Renal pelvis (tissue), 4 donors: ENCODE data around the gene SAMMSON. TPM values are rescaled to one million over a fixed set of nuclear protein-coding genes. Genes with fewer than 3 reads are reported as not detected.

Experiments used
- DNase-seq: peaks from one replicate; pipeline ENCODE4 v3.0.0-alpha.2; 2013
- polyA plus RNA-seq, 3 donors: library from polyadenylated mRNA; unstranded; fragments of 120-200 nt; gene quantifications; one replicate each; pipeline ENCODE4 v1.2.1, GENCODE V29; 2013; ENCODE audit not compliant: insufficient read length in 3 of 3

SAMMSON gene
- polyA plus RNA-seq, 3 donors = 0.19 TPM; not detected in 2

GRCh38 chr3:70086336-70086735 lies 86.8 kb downstream of the SAMMSON start:
- no peak for DNase-seq

- no peak for DNase-seq
Observed at GRCh38 chr3:70090322-70090913, 90.9 kb downstream of the SAMMSON start.

- no peak for DNase-seq
Observed at GRCh38 chr3:70094197-70094596, 94.7 kb downstream of the SAMMSON start.

- no peak for DNase-seq
Observed at GRCh38 chr3:70095260-70095659, 95.7 kb downstream of the SAMMSON start.

GRCh38 chr3:70096376-70097066 lies 97.0 kb downstream of the SAMMSON start:
- DNase-seq = no peak

- no peak for DNase-seq
Observed at GRCh38 chr3:70097084-70097483, 97.6 kb downstream of the SAMMSON start.

GRCh38 chr3:70108072-70108471 lies 108.5 kb downstream of the SAMMSON start:
- no peak for DNase-seq

- DNase-seq = no peak
Observed at GRCh38 chr3:70108546-70108945, 109.0 kb downstream of the SAMMSON start.

- no peak for DNase-seq
Observed at GRCh38 chr3:70110066-70110465, 110.5 kb downstream of the SAMMSON start.

GRCh38 chr3:70111411-70111810 lies 111.9 kb downstream of the SAMMSON start:
- DNase-seq = no peak

- DNase-seq = no peak
Observed at GRCh38 chr3:70112751-70113150, 113.2 kb downstream of the SAMMSON start.

GRCh38 chr3:70114431-70114830 lies 114.9 kb downstream of the SAMMSON start:
- DNase-seq = no peak

GRCh38 chr3:70119879-70120278 lies 120.3 kb downstream of the SAMMSON start:
- DNase-seq = no peak
